ENCODE measurements around the gene COPS7A.

GRCh38 chr12:6767353-6768319, 43.8 kb downstream of the COPS7A start:
- TF ChIP-seq POLR2A (IDR thresholded peaks at IDR 0.05) (no peak), CTCF (IDR thresholded peaks at IDR 0.05) (no peak)

Data from heart left ventricle (tissue), 13 donors.